Measurements from ENCODE around the gene RNH1.

RNH1 gene

DNA sequence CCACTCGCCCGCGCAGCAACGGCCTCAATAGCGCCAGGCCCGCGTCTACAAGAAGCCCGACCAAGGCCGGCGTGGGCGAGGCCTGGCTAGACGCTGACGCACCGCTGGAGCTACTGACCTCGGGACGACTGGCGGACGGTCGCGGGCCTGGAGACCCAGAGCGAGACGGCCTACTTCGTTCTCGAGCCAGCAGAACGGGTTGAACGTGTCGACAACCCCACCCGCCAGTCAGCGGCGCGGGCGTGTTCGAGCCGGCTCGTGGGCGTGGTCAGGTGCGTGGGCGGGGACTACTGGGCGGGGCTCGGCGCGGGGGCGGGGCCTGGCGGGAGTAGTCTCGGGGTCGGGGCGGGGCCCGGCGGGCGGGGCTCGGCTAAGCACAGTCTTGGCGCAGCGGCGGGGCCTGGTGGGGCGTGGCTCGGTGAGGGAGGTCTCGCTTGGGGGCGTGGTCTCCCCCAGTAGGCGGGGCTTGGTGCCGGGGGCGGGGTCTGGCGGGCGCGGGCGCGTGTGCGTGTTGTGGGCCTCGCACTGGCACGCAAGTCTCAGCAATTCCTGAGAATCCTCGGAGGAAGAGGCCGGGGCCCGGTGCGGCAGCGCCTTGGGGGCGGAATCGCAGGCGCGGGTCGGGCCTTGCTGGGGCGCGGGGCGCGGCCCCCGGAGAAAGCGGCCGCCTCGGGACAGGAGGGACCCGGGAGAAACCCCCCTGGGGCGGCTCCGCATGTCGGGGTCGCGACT lies at the start of gene RNH1:
RNH1 (minus strand) TSS at position 248 of the 732 bp plus-strand sequence. CDS start 5,080 bp downstream, outside the sequence.
- DNase-seq: peak; percentile 98

- DNase-seq: no peak
Observed at GRCh38 chr11:555780-556661, 49.0 kb upstream of the RNH1 start.

DNA sequence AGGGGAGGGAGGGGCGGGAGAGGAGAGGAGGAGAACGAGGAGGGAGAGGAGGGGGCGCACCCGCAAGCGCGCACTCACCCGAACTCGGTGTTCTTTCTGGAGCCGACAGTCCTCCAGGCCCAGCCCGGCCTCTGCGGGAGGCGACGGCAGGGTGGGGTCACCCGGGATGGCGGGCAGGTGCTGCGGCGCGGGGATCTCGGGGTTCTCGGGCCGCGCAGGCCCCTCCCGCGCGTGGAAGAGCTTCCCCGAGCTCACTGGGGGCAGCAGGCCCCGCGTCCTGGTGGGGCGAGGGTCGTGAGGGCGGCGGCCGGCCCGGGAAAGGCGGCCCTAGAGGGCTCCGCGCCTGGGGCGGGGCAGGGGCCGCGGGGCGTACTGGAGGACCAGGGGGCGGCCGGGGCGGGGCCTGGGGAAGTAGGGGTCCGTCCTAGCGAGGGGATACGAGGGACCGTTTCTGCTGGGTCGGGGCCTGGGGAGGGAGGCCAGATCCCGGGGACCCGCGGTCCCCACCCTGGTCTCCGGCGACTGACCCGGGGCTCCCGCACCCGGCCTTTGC lies 48.3 kb upstream of the RNH1 start:
- DNase-seq: no peak

GRCh38 chr11:554428-555226 lies 47.6 kb upstream of the RNH1 start:
- DNase-seq: peak; percentile 85

GRCh38 chr11:553988-554340 lies 46.9 kb upstream of the RNH1 start:
- no peak for DNase-seq

DNA sequence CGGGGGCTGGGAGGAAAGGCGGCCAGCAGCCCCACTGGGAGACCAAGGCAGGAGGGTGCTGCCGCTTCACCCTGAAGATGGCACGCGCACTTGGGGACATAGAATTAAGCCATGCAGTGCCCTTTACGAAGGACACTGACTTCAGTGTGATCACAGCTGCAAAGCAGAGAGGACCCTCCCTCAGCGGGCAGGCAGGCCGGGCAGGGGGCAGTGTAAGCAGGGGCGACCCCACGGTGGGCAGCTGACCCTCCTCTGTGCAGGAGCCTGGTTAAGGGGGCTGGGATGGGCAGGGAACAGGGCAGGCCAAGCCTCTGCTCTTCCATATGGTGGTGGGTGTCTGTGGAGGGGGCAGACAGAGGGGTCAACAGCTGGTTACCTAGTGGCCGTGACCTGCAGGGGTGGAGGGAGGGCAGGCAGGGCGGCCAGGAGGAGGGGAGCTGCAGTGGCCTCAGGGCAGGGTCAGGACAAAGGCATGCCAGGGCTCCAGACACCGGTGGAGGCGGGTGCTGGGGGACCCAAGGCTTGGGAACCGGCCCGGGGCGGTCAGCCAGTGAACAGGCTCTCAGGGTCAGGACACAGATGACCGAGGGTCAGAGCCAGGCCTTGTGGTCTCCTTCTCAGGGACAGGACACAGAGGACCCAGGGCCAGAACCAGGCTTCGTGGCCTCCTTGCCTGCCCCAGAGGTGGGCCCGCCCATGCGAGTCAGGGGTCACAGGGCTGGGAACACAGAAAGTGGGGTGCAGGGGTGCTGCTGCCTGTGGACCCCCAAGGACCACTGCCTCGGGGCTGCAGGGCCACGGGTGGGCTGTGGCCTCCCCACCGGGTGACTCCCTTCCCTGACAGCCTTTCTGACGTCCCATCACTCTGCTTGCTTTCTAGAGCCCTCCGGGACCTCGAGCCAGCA lies 46.3 kb upstream of the RNH1 start:
- DNase-seq: no peak

- no peak for DNase-seq
Observed at GRCh38 chr11:551596-551995, 44.6 kb upstream of the RNH1 start.

DNA sequence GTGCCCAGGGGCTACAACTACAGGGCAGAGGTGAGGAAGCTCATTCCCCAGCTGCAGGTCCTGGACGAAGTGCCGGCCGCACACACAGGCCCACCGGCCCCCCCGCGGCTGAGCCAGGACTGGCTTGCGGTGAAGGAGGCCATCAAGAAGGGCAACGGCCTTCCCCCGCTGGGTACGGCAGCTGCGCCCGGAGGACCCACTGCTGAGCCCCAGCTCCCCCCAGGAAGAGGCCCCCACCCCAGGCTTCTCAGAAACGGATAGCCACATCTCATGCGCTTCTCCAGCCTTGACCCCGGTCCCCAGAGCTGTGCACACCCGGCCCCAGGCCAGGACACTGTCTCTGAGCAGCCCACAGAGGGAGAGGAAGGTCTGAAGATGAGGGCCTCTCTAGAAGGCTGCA lies 44.1 kb upstream of the RNH1 start:
- DNase-seq: no peak

- DNase-seq: no peak
Observed at GRCh38 chr11:550746-551085, 43.7 kb upstream of the RNH1 start.

DNA sequence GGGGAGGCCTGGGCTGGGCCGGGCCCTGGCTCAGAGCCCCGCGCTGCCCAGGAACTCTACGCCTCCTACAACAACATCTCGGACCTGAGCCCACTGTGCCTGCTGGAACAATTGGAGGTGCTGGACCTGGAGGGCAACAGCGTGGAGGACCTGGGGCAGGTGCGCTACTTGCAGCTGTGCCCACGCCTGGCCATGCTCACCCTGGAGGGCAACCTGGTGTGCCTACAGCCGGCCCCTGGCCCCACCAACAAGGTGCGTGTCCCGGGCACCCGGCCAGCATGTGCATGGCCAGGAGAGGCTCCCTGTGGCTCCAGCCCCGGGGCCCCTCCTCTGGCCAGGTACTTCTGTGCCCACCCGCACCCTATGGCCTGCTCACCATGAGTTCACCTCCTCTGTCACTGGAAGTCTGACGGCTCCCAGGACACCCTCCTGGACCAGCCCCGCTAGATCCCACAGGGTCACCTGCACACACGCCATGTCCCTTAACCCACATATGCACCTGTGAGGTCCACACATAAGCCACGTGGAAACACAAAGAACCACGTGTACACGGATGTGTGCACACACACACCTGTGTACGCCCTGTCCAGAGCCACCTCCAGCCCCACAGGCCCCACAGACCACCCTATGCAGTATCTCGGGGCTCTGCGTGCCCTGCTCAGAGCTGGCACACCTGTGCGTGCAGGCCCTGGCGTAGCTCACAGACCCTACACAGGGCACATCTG lies 43.1 kb upstream of the RNH1 start:
- DNase-seq: no peak

GRCh38 chr11:548700-549603 lies 41.9 kb upstream of the RNH1 start:
- DNase-seq: no peak

GRCh38 chr11:545171-545570 lies 38.1 kb upstream of the RNH1 start:
- DNase-seq: no peak

- no peak for DNase-seq
Observed at GRCh38 chr11:544817-545166, 37.8 kb upstream of the RNH1 start.

- DNase-seq: no peak
Observed at GRCh38 chr11:541433-541885, 34.4 kb upstream of the RNH1 start.

- DNase-seq: no peak
Observed at GRCh38 chr11:540583-541432, 33.8 kb upstream of the RNH1 start.

GRCh38 chr11:539971-540481 lies 33.0 kb upstream of the RNH1 start:
- DNase-seq: no peak

DNA sequence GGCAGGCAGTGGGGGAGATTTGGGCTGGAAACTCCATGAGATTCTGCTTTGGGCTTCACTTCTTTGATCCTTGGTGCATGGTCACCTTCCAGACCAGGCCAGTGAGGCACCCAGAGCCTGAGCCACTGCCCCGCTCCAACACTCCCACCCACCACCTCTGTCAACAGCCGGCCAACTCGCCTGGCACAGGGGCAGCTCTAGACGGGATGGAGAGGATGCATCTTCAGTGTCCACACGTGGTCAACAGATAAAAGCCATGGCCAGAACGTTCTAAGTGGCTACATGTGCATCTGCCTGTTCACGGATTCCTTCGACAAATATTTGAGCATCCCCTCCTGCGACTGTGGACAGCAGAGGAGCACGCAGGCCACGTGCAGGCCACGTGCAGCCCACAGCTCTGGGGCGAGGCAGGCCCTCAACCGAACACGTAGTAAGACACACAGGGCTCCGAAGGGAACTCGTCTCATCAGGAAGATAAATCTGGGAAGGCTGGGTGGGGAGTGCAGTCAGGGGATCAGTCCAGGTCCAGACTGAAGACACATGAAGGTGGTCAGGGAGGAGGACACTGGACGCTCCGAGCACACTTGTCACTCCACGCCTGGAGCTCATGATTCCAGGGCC lies 31.5 kb upstream of the RNH1 start:
- DNase-seq: no peak

DNA sequence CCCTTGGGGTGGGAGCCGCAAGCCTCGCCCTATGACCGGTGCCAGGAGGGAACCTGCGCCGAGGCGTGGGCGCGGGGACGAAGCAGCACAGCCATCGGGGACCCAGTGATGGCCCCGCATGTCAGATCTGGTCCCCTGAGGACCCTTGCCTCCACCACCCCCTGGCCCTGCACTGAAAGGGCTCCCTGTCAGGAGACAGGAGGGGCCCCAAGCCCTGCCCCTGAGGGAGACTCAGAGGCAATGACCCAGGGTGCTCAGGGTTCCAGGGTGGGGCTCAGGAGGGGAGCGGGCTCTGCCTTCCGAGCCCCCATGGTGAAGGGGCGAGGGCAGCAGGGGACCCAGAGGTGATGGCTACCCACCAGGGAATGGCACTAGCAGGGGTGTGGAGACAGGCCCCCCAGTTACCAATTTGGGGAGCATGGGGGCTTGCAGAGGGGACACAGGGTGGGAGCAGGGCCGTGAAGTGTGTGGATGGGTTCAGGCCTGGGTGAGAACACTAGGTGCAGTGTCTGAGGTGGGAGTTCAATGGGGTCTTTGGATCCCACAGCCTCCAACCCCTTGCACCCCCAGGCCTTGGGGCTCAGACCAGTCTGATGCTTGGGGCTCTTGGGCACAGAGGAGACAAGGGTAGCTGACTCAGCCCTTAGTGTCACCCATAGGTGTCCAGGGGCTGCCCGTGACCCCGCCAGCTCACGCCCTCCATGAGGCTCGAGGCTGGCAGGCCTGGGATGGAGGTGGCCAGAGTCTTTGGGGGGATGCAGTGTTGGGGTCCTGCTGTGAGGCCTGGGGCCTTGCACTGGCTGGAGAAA lies 30.8 kb upstream of the RNH1 start:
- DNase-seq: no peak

Measured in CD4-positive, alpha-beta T cell treated with Interleukin-12 subunit alpha and Interleukin-12 subunit beta, for 1 hour (primary cell).